CD4-positive, alpha-beta T cell treated with Interleukin-4 for 4 hours (primary cell): ENCODE results near the gene CXCL10.
"Not testable (repeated sequence)": the region's sequence is repeated elsewhere in the genome, so short reads cannot be mapped to it uniquely, and the experiment has no call there.

Experiments used
- DNase-seq: peaks from one replicate; pipeline ENCODE4 v3.0.0-alpha.2; 2020

CXCL10 gene

GRCh38 chr4:76024065-76024464, 768 bp upstream of the CXCL10 start:
- DNase-seq = no peak

- no peak for DNase-seq
Measured at GRCh38 chr4:76022677-76023076, 620 bp downstream of the CXCL10 start.

- no peak for DNase-seq
Measured at GRCh38 chr4:76022031-76022430, 1.3 kb downstream of the CXCL10 start.

- DNase-seq = no peak
Measured at GRCh38 chr4:76017056-76017686, 6.1 kb downstream of the CXCL10 start.

GRCh38 chr4:76016393-76016792, 6.9 kb downstream of the CXCL10 start:
- no peak for DNase-seq

GRCh38 chr4:76013540-76013939, 9.8 kb downstream of the CXCL10 start:
- DNase-seq = no peak

GRCh38 chr4:76012388-76012801, 10.9 kb downstream of the CXCL10 start:
- no peak for DNase-seq

- DNase-seq = no peak
Measured at GRCh38 chr4:76011700-76012387, 11.5 kb downstream of the CXCL10 start.

GRCh38 chr4:76011018-76011670, 12.2 kb downstream of the CXCL10 start:
- no peak for DNase-seq

- DNase-seq = no peak
Measured at GRCh38 chr4:76010576-76010975, 12.7 kb downstream of the CXCL10 start.

GRCh38 chr4:76009311-76009710, 14.0 kb downstream of the CXCL10 start:
- no peak for DNase-seq

- DNase-seq = no peak
Measured at GRCh38 chr4:76007089-76007862, 16.0 kb downstream of the CXCL10 start, which contains the start of gene CXCL9. Gene CXCL9, minus strand, starts transcription at chr4:76007509. Its CDS starts 60 bp downstream, at chr4:76007449.

- DNase-seq = no peak
Measured at GRCh38 chr4:76003620-76004019, 19.7 kb downstream of the CXCL10 start.

- DNase-seq = no peak
Measured at GRCh38 chr4:76003035-76003434, 20.3 kb downstream of the CXCL10 start.

- DNase-seq = no peak
Measured at GRCh38 chr4:76002176-76002575, 21.1 kb downstream of the CXCL10 start.

GRCh38 chr4:76001700-76002099, 21.6 kb downstream of the CXCL10 start:
- no peak for DNase-seq

GRCh38 chr4:76000279-76000678, 23.0 kb downstream of the CXCL10 start:
- DNase-seq = no peak

- DNase-seq = not testable (repeated sequence)
Measured at GRCh38 chr4:75998525-75999147, 24.7 kb downstream of the CXCL10 start.

GRCh38 chr4:75997946-75998345, 25.4 kb downstream of the CXCL10 start:
- DNase-seq = no peak

- no peak for DNase-seq
Measured at GRCh38 chr4:75997081-75997480, 26.2 kb downstream of the CXCL10 start.

- peak; percentile 62 for DNase-seq
Measured at GRCh38 chr4:75995727-75996126, 27.6 kb downstream of the CXCL10 start.

- DNase-seq = no peak
Measured at GRCh38 chr4:75992462-75992861, 30.8 kb downstream of the CXCL10 start.
